Kidney epithelial cell (primary cell): ENCODE measurements around the gene MDM4. TPM values are rescaled to one million over a fixed set of nuclear protein-coding genes. Genes with fewer than 3 reads are reported as not detected.

ENCODE experiments used
- DNase-seq: peaks from one replicate; pipeline ENCODE4 v3.0.0-alpha.2; 2010; ENCODE audit warnings: low read depth
- H3K27me3 ChIP-seq: 2 replicates; pipeline ENCODE4 v1.6.0; 2011; ENCODE audit warnings: low read length; ENCODE audit not compliant: control insufficient read depth, insufficient read depth
- H3K36me3 ChIP-seq: 2 replicates; pipeline ENCODE4 v1.5.1; 2011; ENCODE audit warnings: low read length; ENCODE audit not compliant: control insufficient read depth, insufficient read depth
- H3K4me3 ChIP-seq: 2 replicates; pipeline ENCODE4 v1.5.1; 2011; ENCODE audit warnings: low read depth, mild to moderate bottlenecking, control low read depth, low read length
- CTCF ChIP-seq: IDR thresholded peaks from 2 replicates; pipeline ENCODE4 v1.5.1; 2011; ENCODE audit warnings: mild to moderate bottlenecking, moderate library complexity, low read length, control low read depth, inconsistent platforms; ENCODE audit not compliant: insufficient read depth, poor library complexity, severe bottlenecking
- total RNA-seq: library from RNA; depleted of rRNA; stranded (reverse); fragments of >200 nt; gene quantifications from 2 replicates; pipeline ENCODE4 v1.2.3, GENCODE V29; 2015

MDM4 gene
- total RNA-seq, 1 donor from 2014 or later, result 21.0 TPM

- DNase-seq, result no peak
- Histone ChIP-seq H3K36me3 (no peaks in the 10 kb centered on the region), H3K4me3 (no peak overlapping the region), H3K27me3 (peaks cover 2% of the 10 kb centered on the region)
- no peak for TF ChIP-seq CTCF
Measured at GRCh38 chr1:204578867-204579664, 62.9 kb downstream of the MDM4 start.

- DNase-seq, result no peak
- Histone ChIP-seq H3K36me3 (no peaks in the 10 kb centered on the region), H3K27me3 (peaks cover 2% of the 10 kb centered on the region), H3K4me3 (no peak overlapping the region)
- no peak for TF ChIP-seq CTCF
Measured at GRCh38 chr1:204579681-204580080, 63.5 kb downstream of the MDM4 start.

GRCh38 chr1:204580862-204581261 lies 64.7 kb downstream of the MDM4 start:
- Histone ChIP-seq H3K27me3 (peaks cover 2% of the 10 kb centered on the region), H3K4me3 (no peak overlapping the region), H3K36me3 (no peaks in the 10 kb centered on the region)
- DNase-seq, result no peak
- TF ChIP-seq CTCF, result no peak

- Histone ChIP-seq H3K27me3 (no peaks in the 10 kb centered on the region), H3K36me3 (no peaks in the 10 kb centered on the region), H3K4me3 (no peak overlapping the region)
- DNase-seq, result no peak
- TF ChIP-seq CTCF, result no peak
Measured at GRCh38 chr1:204581759-204582158, 65.6 kb downstream of the MDM4 start.

GRCh38 chr1:204583909-204584632 lies 67.9 kb downstream of the MDM4 start:
- TF ChIP-seq CTCF, result no peak

More at GRCh38 chr1:204583909-204584632, 67.9 kb downstream of the MDM4 start:
- Histone ChIP-seq H3K36me3 (no peaks in the 10 kb centered on the region), H3K27me3 (no peaks in the 10 kb centered on the region), H3K4me3 (no peak overlapping the region)
- DNase-seq, result no peak
